Loucy (cell line): Measurements from ENCODE around the gene PDLIM7.

ENCODE experiments used
- H2AFZ ChIP-seq: fragments of 200-600 bp; sonication (generic); 2 replicates; pipeline ENCODE4 v1.6.0; 2016; ENCODE audit warnings: antibody characterized with exemption, mild to moderate bottlenecking, low read length, moderate library complexity
- H3F3A ChIP-seq: fragments of 200-600 bp; 2 replicates; pipeline ENCODE4 v1.6.0; 2016; ENCODE audit warnings: antibody characterized with exemption, low read depth, mild to moderate bottlenecking
- H3K27me3 ChIP-seq: fragments of 200-600 bp; sonication (generic); 2 replicates; pipeline ENCODE4 v1.6.1; 2014; ENCODE audit warnings: low read length, mild to moderate bottlenecking; ENCODE audit not compliant: insufficient read depth, poor library complexity, severe bottlenecking
- H3K36me3 ChIP-seq: fragments of 200-600 bp; sonication (generic); 2 replicates; pipeline ENCODE4 v1.6.1; 2016; ENCODE audit warnings: low read length; ENCODE audit not compliant: insufficient read depth
- H3K4me1 ChIP-seq: fragments of 200-600 bp; sonication (generic); 2 replicates; pipeline ENCODE4 v1.5.1; 2014; ENCODE audit warnings: low read length, mild to moderate bottlenecking; ENCODE audit not compliant: insufficient read depth, poor library complexity, severe bottlenecking
- H3K4me2 ChIP-seq: fragments of 200-600 bp; sonication (generic); 2 replicates; pipeline ENCODE4 v1.6.0; 2014; ENCODE audit warnings: antibody characterized with exemption, low read length, low read depth, mild to moderate bottlenecking; ENCODE audit not compliant: poor library complexity, severe bottlenecking
- H3K4me3 ChIP-seq: fragments of 200-600 bp; sonication (generic); 2 replicates; pipeline ENCODE4 v1.5.1; 2014; ENCODE audit warnings: low read length, mild to moderate bottlenecking, mixed read lengths; ENCODE audit not compliant: poor library complexity, severe bottlenecking
- H3K79me2 ChIP-seq: fragments of 200-600 bp; sonication (generic); 2 replicates; pipeline ENCODE4 v1.6.1; 2014; ENCODE audit warnings: low read length; ENCODE audit not compliant: insufficient read depth
- H3K9ac ChIP-seq: fragments of 200-600 bp; sonication (generic); 2 replicates; pipeline ENCODE4 v1.6.0; 2014; ENCODE audit warnings: mild to moderate bottlenecking, low read depth, low read length, moderate library complexity; ENCODE audit not compliant: poor library complexity, severe bottlenecking
- H3K9me2 ChIP-seq: fragments of 200-600 bp; sonication (generic); replicated peaks from 2 replicates; pipeline ENCODE4 v1.6.1; 2016; ENCODE audit warnings: low read depth, low read length, mixed read lengths
- H3K9me3 ChIP-seq: fragments of 200-600 bp; sonication (generic); 2 replicates; pipeline ENCODE4 v1.6.1; 2014; ENCODE audit warnings: mild to moderate bottlenecking, antibody characterized with exemption, low read length, low read depth; ENCODE audit not compliant: insufficient read depth
- H4K20me1 ChIP-seq: fragments of 200-600 bp; sonication (generic); 2 replicates; pipeline ENCODE4 v1.6.0; 2014; ENCODE audit warnings: antibody characterized with exemption, low read length, mild to moderate bottlenecking; ENCODE audit not compliant: insufficient read depth, poor library complexity, severe bottlenecking
- CTCF ChIP-seq: fragments of 200-600 bp; sonication (generic); conservative IDR thresholded peaks from 2 replicates; pipeline ENCODE4 v1.5.1; 2014; ENCODE audit warnings: mild to moderate bottlenecking, antibody characterized with exemption, low read length
- EZH2phosphoT487 ChIP-seq: fragments of 200-600 bp; IDR thresholded peaks from 2 replicates; pipeline ENCODE4 v1.6.1; 2018; ENCODE audit warnings: antibody characterized with exemption, mild to moderate bottlenecking, moderate library complexity, borderline replicate concordance

PDLIM7 gene

DNA sequence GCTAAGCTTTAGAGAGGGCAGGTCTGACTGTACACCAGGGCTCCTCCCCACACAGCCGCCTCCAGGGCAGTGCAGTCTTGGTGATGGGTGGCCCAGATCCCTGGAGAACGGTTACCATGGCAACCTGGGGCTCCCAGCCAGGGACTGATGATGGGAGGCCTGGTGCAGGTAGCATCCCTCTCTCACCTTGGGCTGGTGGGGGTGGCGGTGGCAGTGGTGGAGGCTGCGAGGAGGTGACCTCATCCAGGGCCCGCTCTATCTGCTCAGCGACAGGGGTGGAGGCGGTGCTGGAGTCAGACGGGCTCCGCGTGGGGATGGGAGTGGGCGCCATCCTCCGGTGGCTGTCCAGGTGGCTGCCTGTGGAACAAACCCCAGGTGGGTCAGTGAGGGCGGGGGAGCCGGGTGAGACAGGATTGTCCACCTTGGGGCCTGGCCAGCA, 38.5 kb downstream of the PDLIM7 start:
- no peak for TF ChIP-seq CTCF
- no peak for TF ChIP-seq EZH2phosphoT487
- H3K9ac ChIP-seq = no peak overlapping the region
- H3K27me3 ChIP-seq = no peaks in the 10 kb centered on the region
- no peaks in the 10 kb centered on the region for H3K4me1 ChIP-seq
- peaks cover 10% of the 10 kb centered on the region for H4K20me1 ChIP-seq
- no peaks in the 10 kb centered on the region; the same call in 1 of the 2 replicates for H3F3A ChIP-seq
- no peaks in the 10 kb centered on the region for H3K9me2 ChIP-seq
- H3K79me2 ChIP-seq = no peaks in the 10 kb centered on the region
- no peak overlapping the region for H2AFZ ChIP-seq
- H3K9me3 ChIP-seq = no peaks in the 10 kb centered on the region
- H3K36me3 ChIP-seq = no peaks in the 10 kb centered on the region
- no peak overlapping the region for H3K4me2 ChIP-seq
- no peak overlapping the region for H3K4me3 ChIP-seq

DNA sequence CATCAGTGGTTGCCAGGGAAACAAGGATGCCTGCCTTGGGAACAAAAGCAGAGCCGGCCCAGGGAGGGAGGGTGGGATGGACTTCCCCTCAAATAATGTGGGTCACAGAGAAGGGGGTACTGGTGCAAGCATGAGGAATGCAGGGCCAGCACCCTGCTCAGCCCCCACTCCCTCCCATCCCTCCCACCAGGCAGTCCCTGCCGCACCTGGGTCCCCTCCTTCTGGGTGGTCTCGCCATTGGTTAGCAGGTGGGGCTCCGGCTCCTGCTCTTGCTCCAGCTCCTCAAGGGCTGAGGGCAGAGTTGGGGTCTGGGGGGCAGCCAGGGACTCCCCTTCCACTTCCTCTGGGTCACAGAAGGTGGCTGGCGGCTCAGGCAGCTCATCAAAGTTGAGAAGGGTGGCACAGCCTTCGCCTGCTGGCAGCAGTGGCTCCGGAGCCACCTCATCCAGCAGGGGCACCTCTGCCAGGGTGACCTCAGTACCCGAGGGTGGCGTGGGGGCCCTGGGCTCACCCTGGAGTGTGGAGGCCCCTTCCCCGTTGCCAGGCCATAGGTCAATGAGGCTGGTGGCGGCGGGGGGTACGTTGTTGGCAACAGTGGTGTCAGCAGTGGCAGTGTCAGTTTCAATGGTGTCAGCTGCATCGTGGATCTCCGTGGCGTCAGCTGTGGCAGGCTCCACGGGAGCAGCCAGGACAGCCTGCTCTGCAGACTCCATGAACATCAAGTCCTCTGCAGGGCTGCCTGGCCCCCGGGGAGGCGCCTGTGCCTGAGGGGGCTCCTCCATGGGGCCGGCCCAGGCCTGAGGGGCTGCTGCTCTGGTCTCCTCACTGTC, 39.3 kb downstream of the PDLIM7 start:
- Histone ChIP-seq H3K9me2 (no peaks in the 10 kb centered on the region), H3K36me3 (no peaks in the 10 kb centered on the region), H3K4me2 (no peak overlapping the region), H4K20me1 (peaks cover 13% of the 10 kb centered on the region), H3K9ac (no peak overlapping the region), H3K4me1 (no peaks in the 10 kb centered on the region), H3K9me3 (no peaks in the 10 kb centered on the region), H2AFZ (no peak overlapping the region), H3K27me3 (no peaks in the 10 kb centered on the region), H3K4me3 (no peak overlapping the region), H3F3A (no peaks in the 10 kb centered on the region; the same call in 1 of the 2 replicates), H3K79me2 (no peaks in the 10 kb centered on the region)
- TF ChIP-seq CTCF (no peak), EZH2phosphoT487 (no peak)

GRCh38 chr5:177456976-177457851, 40.2 kb downstream of the PDLIM7 start:
- Histone ChIP-seq H2AFZ (no peak overlapping the region), H3K9ac (no peak overlapping the region), H4K20me1 (peaks cover 13% of the 10 kb centered on the region), H3K36me3 (no peaks in the 10 kb centered on the region), H3F3A (no peaks in the 10 kb centered on the region; the same call in 1 of the 2 replicates), H3K9me3 (no peaks in the 10 kb centered on the region), H3K9me2 (no peaks in the 10 kb centered on the region), H3K4me2 (peak overlapping the region; percentile 24), H3K4me1 (no peaks in the 10 kb centered on the region), H3K27me3 (no peaks in the 10 kb centered on the region), H3K79me2 (no peaks in the 10 kb centered on the region), H3K4me3 (no peak overlapping the region)
- TF ChIP-seq EZH2phosphoT487 (no peak), CTCF (peak; percentile 32; the same call in 1 of the 2 replicates)
